ENCODE data around the gene USH1C.

Gene USH1C

GRCh38 chr11:17481905-17482304 is 62.3 kb downstream of the USH1C start:
- H3K4me2 ChIP-seq (ENCODE audit: low read length), result no peak overlapping the region
- H3K27me3 ChIP-seq (ENCODE audit: low read depth, low read length), result peaks cover 26% of the 10 kb centered on the region
- no peak for TF ChIP-seq CTCF (IDR thresholded peaks at IDR 0.05; ENCODE audit: low read depth, low read length)
- TF ChIP-seq EZH2phosphoT487 (IDR thresholded peaks at IDR 0.05; ENCODE audit: low read depth), result no peak
- H4K20me1 ChIP-seq (ENCODE audit: insufficient read depth, low read length), result no peaks in the 10 kb centered on the region
- no peaks in the 10 kb centered on the region for H3K79me2 ChIP-seq (ENCODE audit: low read length)
- no peak overlapping the region for H3K4me3 ChIP-seq (ENCODE audit: low read length)
- H3K9me3 ChIP-seq (ENCODE audit: insufficient read depth, low read length), result no peaks in the 10 kb centered on the region
- no peak overlapping the region for H2AFZ ChIP-seq (ENCODE audit: low read depth, low read length)
- H3K9ac ChIP-seq (ENCODE audit: low read length), result no peak overlapping the region
- H3K36me3 ChIP-seq (replicated peaks; ENCODE audit: low read depth, low read length), result no peaks in the 10 kb centered on the region
- no peaks in the 10 kb centered on the region for H3K4me1 ChIP-seq (ENCODE audit: low read length)
- no peak overlapping the region for H3K27ac ChIP-seq (ENCODE audit: low read length)

DNA sequence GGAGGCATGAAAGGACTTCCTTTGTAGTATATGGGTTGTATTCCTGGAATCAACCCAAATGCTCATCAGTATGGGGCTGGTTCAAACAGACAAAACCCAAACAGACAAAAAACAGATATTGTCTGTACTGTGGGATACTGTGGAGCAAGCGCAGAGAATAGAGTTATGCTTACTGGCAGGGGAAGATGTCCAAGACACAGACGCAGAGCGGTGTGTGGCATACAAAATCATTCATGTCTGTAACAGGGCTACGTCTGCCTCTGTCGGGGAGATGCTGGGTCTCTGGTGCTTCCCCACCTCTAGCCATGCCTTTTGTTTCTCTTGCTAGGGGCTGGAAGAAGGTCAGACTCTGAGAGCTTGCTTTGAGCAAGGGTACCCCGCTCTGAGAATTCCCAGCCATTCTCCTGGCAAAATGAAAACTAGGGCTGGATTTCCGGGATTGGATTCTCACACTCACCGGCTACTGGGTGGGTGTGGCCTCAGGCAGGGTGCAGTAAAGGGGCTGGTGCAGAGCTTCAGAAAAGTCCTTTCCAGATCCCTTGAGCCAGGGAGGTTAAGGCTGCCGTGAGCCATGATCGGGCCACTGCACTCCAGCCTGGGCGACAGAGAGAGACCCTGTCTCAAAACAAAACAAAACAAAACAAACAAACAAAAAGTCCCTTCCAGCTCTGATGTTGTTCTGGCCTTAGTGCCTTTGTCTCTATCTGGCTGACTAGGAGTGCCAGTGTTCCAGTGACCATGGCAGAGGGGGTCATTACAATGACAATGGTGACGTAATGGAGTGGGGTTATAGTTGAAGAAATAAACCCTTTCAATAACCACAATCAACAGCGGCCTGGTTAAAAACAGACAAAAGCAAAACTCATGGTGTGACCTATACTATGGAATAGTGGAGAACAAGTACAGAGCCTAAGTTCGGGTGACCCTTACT is 64.7 kb downstream of the USH1C start:
- H4K20me1 ChIP-seq (ENCODE audit: insufficient read depth, low read length), result no peaks in the 10 kb centered on the region
- no peak overlapping the region for H2AFZ ChIP-seq (ENCODE audit: low read depth, low read length)
- H3K36me3 ChIP-seq (replicated peaks; ENCODE audit: low read depth, low read length), result no peaks in the 10 kb centered on the region
- no peaks in the 10 kb centered on the region for H3K4me1 ChIP-seq (ENCODE audit: low read length)
- no peak overlapping the region for H3K9ac ChIP-seq (ENCODE audit: low read length)
- no peak overlapping the region for H3K4me3 ChIP-seq (ENCODE audit: low read length)
- H3K79me2 ChIP-seq (ENCODE audit: low read length), result no peaks in the 10 kb centered on the region
- no peaks in the 10 kb centered on the region for H3K9me3 ChIP-seq (ENCODE audit: insufficient read depth, low read length)
- no peak overlapping the region for H3K4me2 ChIP-seq (ENCODE audit: low read length)
- no peak for TF ChIP-seq EZH2phosphoT487 (IDR thresholded peaks at IDR 0.05; ENCODE audit: low read depth)
- TF ChIP-seq CTCF (IDR thresholded peaks at IDR 0.05; ENCODE audit: low read depth, low read length), result no peak
- peaks cover 26% of the 10 kb centered on the region for H3K27me3 ChIP-seq (ENCODE audit: low read depth, low read length)
- no peak overlapping the region for H3K27ac ChIP-seq (ENCODE audit: low read length)

DNA sequence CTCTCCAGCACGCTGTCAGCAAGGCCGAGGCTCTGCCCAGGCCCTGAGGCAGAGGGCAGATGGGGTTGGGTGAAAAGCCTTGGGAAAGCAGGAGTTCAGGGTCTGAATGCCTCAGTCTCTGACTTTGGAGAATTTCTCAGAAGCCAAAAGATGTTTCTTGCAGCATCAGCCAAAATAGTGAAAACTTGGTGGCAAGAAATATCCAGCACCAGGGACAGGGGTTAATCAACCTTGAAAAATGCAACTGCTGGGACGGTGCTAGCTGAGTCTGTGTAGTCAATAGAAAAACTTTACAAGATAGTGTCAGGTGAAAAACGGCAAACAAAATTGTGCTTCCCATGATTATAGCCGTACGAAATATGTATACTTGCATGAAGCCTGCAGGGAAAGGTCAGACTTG is 66.1 kb downstream of the USH1C start:
- TF ChIP-seq EZH2phosphoT487 (IDR thresholded peaks at IDR 0.05; ENCODE audit: low read depth) (no peak), CTCF (IDR thresholded peaks at IDR 0.05; ENCODE audit: low read depth, low read length) (no peak)
- no peak overlapping the region for H3K9ac ChIP-seq (ENCODE audit: low read length)
- H2AFZ ChIP-seq (ENCODE audit: low read depth, low read length), result no peak overlapping the region
- no peaks in the 10 kb centered on the region for H3K9me3 ChIP-seq (ENCODE audit: insufficient read depth, low read length)
- H4K20me1 ChIP-seq (ENCODE audit: insufficient read depth, low read length), result no peaks in the 10 kb centered on the region
- no peak overlapping the region for H3K4me3 ChIP-seq (ENCODE audit: low read length)
- H3K27me3 ChIP-seq (ENCODE audit: low read depth, low read length), result peaks cover 37% of the 10 kb centered on the region
- no peaks in the 10 kb centered on the region for H3K79me2 ChIP-seq (ENCODE audit: low read length)
- H3K4me2 ChIP-seq (ENCODE audit: low read length), result no peak overlapping the region
- H3K27ac ChIP-seq (ENCODE audit: low read length), result no peak overlapping the region
- no peaks in the 10 kb centered on the region for H3K4me1 ChIP-seq (ENCODE audit: low read length)
- no peaks in the 10 kb centered on the region for H3K36me3 ChIP-seq (replicated peaks; ENCODE audit: low read depth, low read length)

GRCh38 chr11:17477361-17477760 is 66.9 kb downstream of the USH1C start:
- no peak overlapping the region for H2AFZ ChIP-seq (ENCODE audit: low read depth, low read length)
- no peak overlapping the region for H3K4me2 ChIP-seq (ENCODE audit: low read length)
- peaks cover 44% of the 10 kb centered on the region for H3K27me3 ChIP-seq (ENCODE audit: low read depth, low read length)
- no peaks in the 10 kb centered on the region for H3K4me1 ChIP-seq (ENCODE audit: low read length)
- no peak overlapping the region for H3K27ac ChIP-seq (ENCODE audit: low read length)
- TF ChIP-seq CTCF (IDR thresholded peaks at IDR 0.05; ENCODE audit: low read depth, low read length) (no peak), EZH2phosphoT487 (IDR thresholded peaks at IDR 0.05; ENCODE audit: low read depth) (no peak)
- H3K4me3 ChIP-seq (ENCODE audit: low read length), result no peak overlapping the region
- no peaks in the 10 kb centered on the region for H3K36me3 ChIP-seq (replicated peaks; ENCODE audit: low read depth, low read length)
- H3K9ac ChIP-seq (ENCODE audit: low read length), result no peak overlapping the region
- no peaks in the 10 kb centered on the region for H4K20me1 ChIP-seq (ENCODE audit: insufficient read depth, low read length)
- H3K9me3 ChIP-seq (ENCODE audit: insufficient read depth, low read length), result no peaks in the 10 kb centered on the region
- no peaks in the 10 kb centered on the region for H3K79me2 ChIP-seq (ENCODE audit: low read length)

Measured in OCI-LY3 (cell line).